ENCODE data around the gene SIGLEC1.

Gene SIGLEC1

GRCh38 chr20:3728354-3728753 is 16.0 kb upstream of the SIGLEC1 start:
- H3K9me2 ChIP-seq (replicated peaks; ENCODE audit: insufficient read depth, low read length) = no peaks in the 10 kb centered on the region
- no peaks in the 10 kb centered on the region for H4K20me1 ChIP-seq (ENCODE audit: insufficient read depth, low read length)
- no peaks in the 10 kb centered on the region for H3K79me2 ChIP-seq (ENCODE audit: low read length)
- H3F3A ChIP-seq (ENCODE audit: insufficient read depth, low read length) = no peaks in the 10 kb centered on the region
- no peak overlapping the region for H3K9ac ChIP-seq (ENCODE audit: low read length)
- H3K27me3 ChIP-seq (replicated peaks; ENCODE audit: insufficient read depth, low read length) = peaks cover 41% of the 10 kb centered on the region
- no peak overlapping the region for H2AFZ ChIP-seq (ENCODE audit: low read length)
- no peaks in the 10 kb centered on the region for H3K4me1 ChIP-seq (ENCODE audit: low read length)
- no peaks in the 10 kb centered on the region for H3K9me3 ChIP-seq (replicated peaks; ENCODE audit: insufficient read depth, low read length)
- no peak overlapping the region for H3K4me3 ChIP-seq (ENCODE audit: low read length)
- TF ChIP-seq EZH2phosphoT487 (IDR thresholded peaks at IDR 0.05; ENCODE audit: low read length) (no peak), CTCF (IDR thresholded peaks at IDR 0.05; ENCODE audit: low read length) (no peak), EZH2 (optimal IDR thresholded peaks at IDR 0.05; ENCODE audit: low read depth, low read length) (no peak)
- no peak overlapping the region for H3K27ac ChIP-seq (ENCODE audit: low read length)
- DNase-seq = no peak
- no peaks in the 10 kb centered on the region for H3K36me3 ChIP-seq (replicated peaks; ENCODE audit: insufficient read depth, low read length)
- no peak overlapping the region for H3K4me2 ChIP-seq (ENCODE audit: low read depth, low read length)

- Histone ChIP-seq H3K4me1 (ENCODE audit: low read length) (no peaks in the 10 kb centered on the region), H3K9me2 (replicated peaks; ENCODE audit: insufficient read depth, low read length) (no peaks in the 10 kb centered on the region), H4K20me1 (ENCODE audit: insufficient read depth, low read length) (no peaks in the 10 kb centered on the region), H3K9me3 (replicated peaks; ENCODE audit: insufficient read depth, low read length) (no peaks in the 10 kb centered on the region), H3K4me2 (ENCODE audit: low read depth, low read length) (no peak overlapping the region), H2AFZ (ENCODE audit: low read length) (no peak overlapping the region), H3K4me3 (ENCODE audit: low read length) (no peak overlapping the region), H3K36me3 (replicated peaks; ENCODE audit: insufficient read depth, low read length) (no peaks in the 10 kb centered on the region), H3K27ac (ENCODE audit: low read length) (no peak overlapping the region), H3K79me2 (ENCODE audit: low read length) (no peaks in the 10 kb centered on the region), H3F3A (ENCODE audit: insufficient read depth, low read length) (no peaks in the 10 kb centered on the region), H3K27me3 (replicated peaks; ENCODE audit: insufficient read depth, low read length) (peaks cover 34% of the 10 kb centered on the region), H3K9ac (ENCODE audit: low read length) (no peak overlapping the region)
- DNase-seq = no peak
- TF ChIP-seq EZH2phosphoT487 (IDR thresholded peaks at IDR 0.05; ENCODE audit: low read length) (no peak), CTCF (IDR thresholded peaks at IDR 0.05; ENCODE audit: low read length) (no peak), EZH2 (optimal IDR thresholded peaks at IDR 0.05; ENCODE audit: low read depth, low read length) (no peak)
These were observed 15.1 kb upstream of the SIGLEC1 start for GRCh38 chr20:3727401-3728021.

GRCh38 chr20:3724356-3724755 is 12.0 kb upstream of the SIGLEC1 start:
- Histone ChIP-seq H3K4me1 (ENCODE audit: low read length) (peaks cover 13% of the 10 kb centered on the region), H3K27me3 (replicated peaks; ENCODE audit: insufficient read depth, low read length) (peaks cover 22% of the 10 kb centered on the region), H3K4me2 (ENCODE audit: low read depth, low read length) (no peak overlapping the region), H3K9me3 (replicated peaks; ENCODE audit: insufficient read depth, low read length) (no peaks in the 10 kb centered on the region), H3K9ac (ENCODE audit: low read length) (no peak overlapping the region), H3K9me2 (replicated peaks; ENCODE audit: insufficient read depth, low read length) (no peaks in the 10 kb centered on the region), H3F3A (ENCODE audit: insufficient read depth, low read length) (no peaks in the 10 kb centered on the region), H4K20me1 (ENCODE audit: insufficient read depth, low read length) (no peaks in the 10 kb centered on the region), H3K4me3 (ENCODE audit: low read length) (no peak overlapping the region), H3K79me2 (ENCODE audit: low read length) (no peaks in the 10 kb centered on the region), H3K36me3 (replicated peaks; ENCODE audit: insufficient read depth, low read length) (no peaks in the 10 kb centered on the region), H2AFZ (ENCODE audit: low read length) (no peak overlapping the region), H3K27ac (ENCODE audit: low read length) (no peak overlapping the region)
- no peak for DNase-seq
- TF ChIP-seq EZH2phosphoT487 (IDR thresholded peaks at IDR 0.05; ENCODE audit: low read length) = no peak
- no peak for TF ChIP-seq EZH2 (optimal IDR thresholded peaks at IDR 0.05; ENCODE audit: low read depth, low read length)

- Histone ChIP-seq H3K9me3 (replicated peaks; ENCODE audit: insufficient read depth, low read length) (no peaks in the 10 kb centered on the region), H3K79me2 (ENCODE audit: low read length) (no peaks in the 10 kb centered on the region), H2AFZ (ENCODE audit: low read length) (no peak overlapping the region), H3K27ac (ENCODE audit: low read length) (no peak overlapping the region), H3K4me3 (ENCODE audit: low read length) (no peak overlapping the region), H3K9ac (ENCODE audit: low read length) (no peak overlapping the region), H3K9me2 (replicated peaks; ENCODE audit: insufficient read depth, low read length) (no peaks in the 10 kb centered on the region), H3K36me3 (replicated peaks; ENCODE audit: insufficient read depth, low read length) (no peaks in the 10 kb centered on the region), H3K4me2 (ENCODE audit: low read depth, low read length) (no peak overlapping the region), H3K4me1 (ENCODE audit: low read length) (peaks cover 13% of the 10 kb centered on the region), H3K27me3 (replicated peaks; ENCODE audit: insufficient read depth, low read length) (peaks cover 14% of the 10 kb centered on the region), H3F3A (ENCODE audit: insufficient read depth, low read length) (no peaks in the 10 kb centered on the region), H4K20me1 (ENCODE audit: insufficient read depth, low read length) (no peaks in the 10 kb centered on the region)
- DNase-seq = no peak
- no peak for TF ChIP-seq CTCF (IDR thresholded peaks at IDR 0.05; ENCODE audit: low read length)
- no peak for TF ChIP-seq EZH2phosphoT487 (IDR thresholded peaks at IDR 0.05; ENCODE audit: low read length)
- TF ChIP-seq EZH2 (optimal IDR thresholded peaks at IDR 0.05; ENCODE audit: low read depth, low read length) = no peak
These were observed 10.9 kb upstream of the SIGLEC1 start for GRCh38 chr20:3723284-3723683.

All from MM.1S (cell line).